ENCODE results near the gene SNAPC4. TPM values are rescaled to one million over a fixed set of nuclear protein-coding genes. Genes with fewer than 3 reads are reported as not detected.
A peak's percentile ranks its signal among the peaks of the same experiment; 100 is the strongest.

Gene SNAPC4
- polyA plus RNA-seq, 2 of the 4 experiments (the other 2 are of a cell fraction) = 2.7 to 10.3 TPM

GRCh38 chr9:136411378-136411777 lies 11.4 kb upstream of the SNAPC4 start:
- WGBS (ENCODE audit: missing lambda C conversion rate) = 34% methylated on average over 4 of the region's 4 CpGs
- DNase-seq (ENCODE audit: low read depth in 1 of 2, low spot score in 1 of 2) (no peak), ATAC-seq (no peak), FAIRE-seq (no peak)
- CTCF ChIA-PET = interaction anchor here (0.5 kb wide), 1 partner anchor 98 kb away, joined by 3 read pairs; no protein-coding TSS in a partner anchor
- Histone ChIP-seq H3K9me3 (no peaks in the 10 kb centered on the region), H3K4me3 (peak overlapping the region; percentile 78), H3K4me1 (peaks cover 19% of the 10 kb centered on the region), H3K27ac (peak overlapping the region; percentile 91 to 95), H3K4me2 (peak overlapping the region; percentile 97)
- POLR2A ChIA-PET = no interaction called here
- TF ChIP-seq JUNB (IDR thresholded peaks at IDR 0.05) (no peak), FOSL2 (IDR thresholded peaks at IDR 0.05) (no peak), FOSL2 (CRISPR knock-in tag; IDR thresholded peaks at IDR 0.05) (no peak), HEYL (CRISPR knock-in tag; IDR thresholded peaks at IDR 0.05) (no peak), NFE2L2 (conservative IDR thresholded peaks at IDR 0.05; ENCODE audit: low read length) (no peak), EP300 (IDR thresholded peaks at IDR 0.05) (no peak), RFX5 (IDR thresholded peaks at IDR 0.05) (no peak), CHD4 (IDR thresholded peaks at IDR 0.05; ENCODE audit: borderline replicate concordance) (no peak), BHLHE40 (IDR thresholded peaks at IDR 0.05; ENCODE audit: low read depth, low read length) (no peak), CBX8 (IDR thresholded peaks at IDR 0.05) (no peak), MYC (IDR thresholded peaks at IDR 0.05; ENCODE audit: borderline replicate concordance, low read length) (no peak), NPAS2 (CRISPR knock-in tag; IDR thresholded peaks at IDR 0.05; ENCODE audit: borderline replicate concordance) (no peak), ELK1 (IDR thresholded peaks at IDR 0.05; ENCODE audit: low read depth, low read length) (no peak), HOXA7 (CRISPR knock-in tag; IDR thresholded peaks at IDR 0.05) (no peak), NR3C1 (IDR thresholded peaks at IDR 0.05) (no peak), SMC3 (IDR thresholded peaks at IDR 0.05) (no peak), RNF2 (IDR thresholded peaks at IDR 0.05; ENCODE audit: borderline replicate concordance, low read depth) (no peak), POLR2A (IDR thresholded peaks at IDR 0.05; ENCODE audit: low read length) (no peak)
- TF ChIP-seq, protein P1, sequence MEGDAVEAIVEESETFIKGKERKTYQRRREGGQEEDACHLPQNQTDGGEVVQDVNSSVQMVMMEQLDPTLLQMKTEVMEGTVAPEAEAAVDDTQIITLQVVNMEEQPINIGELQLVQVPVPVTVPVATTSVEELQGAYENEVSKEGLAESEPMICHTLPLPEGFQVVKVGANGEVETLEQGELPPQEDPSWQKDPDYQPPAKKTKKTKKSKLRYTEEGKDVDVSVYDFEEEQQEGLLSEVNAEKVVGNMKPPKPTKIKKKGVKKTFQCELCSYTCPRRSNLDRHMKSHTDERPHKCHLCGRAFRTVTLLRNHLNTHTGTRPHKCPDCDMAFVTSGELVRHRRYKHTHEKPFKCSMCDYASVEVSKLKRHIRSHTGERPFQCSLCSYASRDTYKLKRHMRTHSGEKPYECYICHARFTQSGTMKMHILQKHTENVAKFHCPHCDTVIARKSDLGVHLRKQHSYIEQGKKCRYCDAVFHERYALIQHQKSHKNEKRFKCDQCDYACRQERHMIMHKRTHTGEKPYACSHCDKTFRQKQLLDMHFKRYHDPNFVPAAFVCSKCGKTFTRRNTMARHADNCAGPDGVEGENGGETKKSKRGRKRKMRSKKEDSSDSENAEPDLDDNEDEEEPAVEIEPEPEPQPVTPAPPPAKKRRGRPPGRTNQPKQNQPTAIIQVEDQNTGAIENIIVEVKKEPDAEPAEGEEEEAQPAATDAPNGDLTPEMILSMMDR (IDR thresholded peaks at IDR 0.05) = no peak
- TF ChIP-seq, protein P2, sequence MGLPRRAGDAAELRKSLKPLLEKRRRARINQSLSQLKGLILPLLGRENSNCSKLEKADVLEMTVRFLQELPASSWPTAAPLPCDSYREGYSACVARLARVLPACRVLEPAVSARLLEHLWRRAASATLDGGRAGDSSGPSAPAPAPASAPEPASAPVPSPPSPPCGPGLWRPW (IDR thresholded peaks at IDR 0.05) = no peak

DNA sequence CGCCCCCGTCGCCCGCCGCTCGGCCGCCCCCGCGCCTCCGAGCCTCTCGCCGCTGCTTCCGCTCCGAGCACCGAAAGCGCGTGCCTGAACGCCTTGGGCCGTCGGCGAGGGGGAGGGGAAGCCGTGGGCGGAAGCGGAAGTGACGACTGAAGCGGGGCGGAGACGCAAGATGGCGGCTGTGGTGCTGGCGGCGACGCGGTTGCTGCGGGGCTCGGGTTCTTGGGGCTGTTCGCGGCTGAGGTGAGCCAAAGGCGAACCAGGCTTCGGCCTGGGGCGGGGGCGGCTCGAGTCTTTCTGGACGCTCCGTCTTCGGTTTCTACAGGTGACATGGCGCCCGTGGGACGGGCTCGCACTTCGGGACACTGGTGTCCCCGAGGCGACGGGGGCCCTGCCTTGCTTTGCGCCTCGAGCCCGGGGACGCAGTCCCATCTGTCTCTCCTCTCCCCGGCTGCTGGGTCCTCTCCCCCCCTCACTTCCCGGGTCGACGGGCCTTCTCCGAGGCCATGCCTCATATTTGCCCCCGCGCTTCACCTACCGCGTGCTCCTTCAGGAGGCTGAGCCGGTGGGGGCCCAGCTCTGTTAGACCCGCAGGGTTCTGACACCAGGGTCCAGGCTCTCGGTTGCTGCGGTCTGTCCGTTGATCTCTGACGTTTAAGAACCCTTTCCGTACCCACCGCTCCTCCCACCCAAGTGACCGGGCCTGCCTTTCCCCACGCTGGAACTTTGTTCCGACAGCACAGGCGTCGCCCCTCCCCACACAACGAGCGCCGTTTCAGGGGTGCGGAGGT lies 10.7 kb upstream of the SNAPC4 start, which contains the start of the genes ENTR1 and PMPCA:
ENTR1 (minus strand) TSS at position 115 of the 788 bp plus-strand sequence. CDS start 217 bp downstream, outside the sequence.
PMPCA (plus strand) TSS at position 159 of the 788 bp plus-strand sequence; CDS start at position 170, 11 bp downstream.
- ChIA-PET CTCF (interaction anchor here (1.0 to 2.8 kb wide), 3 partner anchors 10 to 74 kb away, joined by 3 to 19 read pairs (median 3); no protein-coding TSS in a partner anchor), POLR2A (interaction anchor here (2.5 kb wide), 1 partner anchor 48 kb away, joined by 7 read pairs; the partner anchor contains the start of gene DNLZ)
- Histone ChIP-seq H3K27ac (peak within 1 kb of the TSS; percentile 91 to 95), H3K4me3 (peak within 1 kb of the TSS; percentile 78), H3K9me3 (no peaks in the 10 kb centered on the region), H3K4me2 (peak within 1 kb of the TSS; percentile 97), H3K4me1 (peaks cover 19% of the 10 kb centered on the region)
- peak; percentile 90 to 93 for DNase-seq (ENCODE audit: low read depth in 1 of 2, low spot score in 1 of 2)
- 3% methylated on average over 32 of the region's 83 CpGs for WGBS (ENCODE audit: missing lambda C conversion rate)
- no peak for FAIRE-seq
- ATAC-seq = peak; percentile 86 to 91
- no peak for TF ChIP-seq MAFK (IDR thresholded peaks at IDR 0.05; ENCODE audit: partially characterized antibody)
- TF ChIP-seq, protein P3, sequence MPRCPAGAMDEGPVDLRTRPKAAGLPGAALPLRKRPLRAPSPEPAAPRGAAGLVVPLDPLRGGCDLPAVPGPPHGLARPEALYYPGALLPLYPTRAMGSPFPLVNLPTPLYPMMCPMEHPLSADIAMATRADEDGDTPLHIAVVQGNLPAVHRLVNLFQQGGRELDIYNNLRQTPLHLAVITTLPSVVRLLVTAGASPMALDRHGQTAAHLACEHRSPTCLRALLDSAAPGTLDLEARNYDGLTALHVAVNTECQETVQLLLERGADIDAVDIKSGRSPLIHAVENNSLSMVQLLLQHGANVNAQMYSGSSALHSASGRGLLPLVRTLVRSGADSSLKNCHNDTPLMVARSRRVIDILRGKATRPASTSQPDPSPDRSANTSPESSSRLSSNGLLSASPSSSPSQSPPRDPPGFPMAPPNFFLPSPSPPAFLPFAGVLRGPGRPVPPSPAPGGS (IDR thresholded peaks at IDR 0.05) = peak; percentile 93
- no peak for TF ChIP-seq RFX5 (IDR thresholded peaks at IDR 0.05)
- peak; percentile 82 to 98; a peak in 4 of 5 replicates for TF ChIP-seq JUN (IDR thresholded peaks at IDR 0.05)
- TF ChIP-seq POLR2A (IDR thresholded peaks at IDR 0.05; ENCODE audit: low read length) = peak; percentile 95
- TF ChIP-seq, protein P4, sequence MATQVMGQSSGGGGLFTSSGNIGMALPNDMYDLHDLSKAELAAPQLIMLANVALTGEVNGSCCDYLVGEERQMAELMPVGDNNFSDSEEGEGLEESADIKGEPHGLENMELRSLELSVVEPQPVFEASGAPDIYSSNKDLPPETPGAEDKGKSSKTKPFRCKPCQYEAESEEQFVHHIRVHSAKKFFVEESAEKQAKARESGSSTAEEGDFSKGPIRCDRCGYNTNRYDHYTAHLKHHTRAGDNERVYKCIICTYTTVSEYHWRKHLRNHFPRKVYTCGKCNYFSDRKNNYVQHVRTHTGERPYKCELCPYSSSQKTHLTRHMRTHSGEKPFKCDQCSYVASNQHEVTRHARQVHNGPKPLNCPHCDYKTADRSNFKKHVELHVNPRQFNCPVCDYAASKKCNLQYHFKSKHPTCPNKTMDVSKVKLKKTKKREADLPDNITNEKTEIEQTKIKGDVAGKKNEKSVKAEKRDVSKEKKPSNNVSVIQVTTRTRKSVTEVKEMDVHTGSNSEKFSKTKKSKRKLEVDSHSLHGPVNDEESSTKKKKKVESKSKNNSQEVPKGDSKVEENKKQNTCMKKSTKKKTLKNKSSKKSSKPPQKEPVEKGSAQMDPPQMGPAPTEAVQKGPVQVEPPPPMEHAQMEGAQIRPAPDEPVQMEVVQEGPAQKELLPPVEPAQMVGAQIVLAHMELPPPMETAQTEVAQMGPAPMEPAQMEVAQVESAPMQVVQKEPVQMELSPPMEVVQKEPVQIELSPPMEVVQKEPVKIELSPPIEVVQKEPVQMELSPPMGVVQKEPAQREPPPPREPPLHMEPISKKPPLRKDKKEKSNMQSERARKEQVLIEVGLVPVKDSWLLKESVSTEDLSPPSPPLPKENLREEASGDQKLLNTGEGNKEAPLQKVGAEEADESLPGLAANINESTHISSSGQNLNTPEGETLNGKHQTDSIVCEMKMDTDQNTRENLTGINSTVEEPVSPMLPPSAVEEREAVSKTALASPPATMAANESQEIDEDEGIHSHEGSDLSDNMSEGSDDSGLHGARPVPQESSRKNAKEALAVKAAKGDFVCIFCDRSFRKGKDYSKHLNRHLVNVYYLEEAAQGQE (IDR thresholded peaks at IDR 0.05) = no peak
- TF ChIP-seq, protein P5, sequence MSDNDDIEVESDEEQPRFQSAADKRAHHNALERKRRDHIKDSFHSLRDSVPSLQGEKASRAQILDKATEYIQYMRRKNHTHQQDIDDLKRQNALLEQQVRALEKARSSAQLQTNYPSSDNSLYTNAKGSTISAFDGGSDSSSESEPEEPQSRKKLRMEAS (IDR thresholded peaks at IDR 0.05) = peak; percentile 68; the same call in 1 of the 2 replicates
- no peak for TF ChIP-seq RAD21 (conservative IDR thresholded peaks at IDR 0.05 in 1 of 2, IDR thresholded peaks at IDR 0.05 in 1 of 2)
- TF ChIP-seq, protein P1 (IDR thresholded peaks at IDR 0.05) = no peak
- peak; percentile 97 for TF ChIP-seq KDM5A (IDR thresholded peaks at IDR 0.05)

Measured in A549 (cell line).